WTC11 (cell line): ENCODE measurements around the gene RBFOX2. TPM values are rescaled to one million over a fixed set of nuclear protein-coding genes. Genes with fewer than 3 reads are reported as not detected.
A peak's percentile ranks its signal among the peaks of the same experiment; 100 is the strongest.

Experiments used
- ATAC-seq: fragments of 200-7000 bp; cut with Tn5 transposase; 2 replicates; pipeline ENCODE4 v1.10.0; 2021; ENCODE audit warnings: mild to moderate bottlenecking, moderate library complexity
- Bru-seq: library from RNA; stranded (reverse); fragments of 400-500 nt; gene quantifications from one replicate; lab custom pipeline; 2021; lab: Mats Ljungman, UMichigan
- CTCF ChIA-PET: fragments of 300-600 bp; sonication (Branson Sonifier 250); formaldehyde crosslinking; loops from one replicate; lab custom pipeline; 2021; ENCODE audit warnings: antibody characterized with exemption; lab: Charles Lee
- POLR2A ChIA-PET: fragments of 350-600 bp; sonication (Branson Sonifier 250); formaldehyde crosslinking; loops from one replicate; lab custom pipeline; 2021; ENCODE audit warnings: antibody characterized with exemption; lab: Charles Lee
- DNase-seq: peaks from one replicate; pipeline ENCODE4 v3.0.0; 2021; ENCODE audit warnings: low spot score
- H3K27ac Mint-ChIP-seq: 2 replicates; pipeline ENCODE4 v1.8.0; 2021; ENCODE audit warnings: mixed read lengths
- H3K27me3 Mint-ChIP-seq: 2 replicates; pipeline ENCODE4 v1.8.0; 2021; ENCODE audit warnings: low read depth, mild to moderate bottlenecking, moderate library complexity, mixed read lengths
- H3K36me3 Mint-ChIP-seq: 2 replicates; pipeline ENCODE4 v1.8.0; 2021; ENCODE audit warnings: mixed read lengths
- H3K4me1 Mint-ChIP-seq: 2 replicates; pipeline ENCODE4 v1.8.0; 2022; ENCODE audit warnings: mixed read lengths
- H3K4me3 Mint-ChIP-seq: 2 replicates; pipeline ENCODE4 v1.8.0; 2021; ENCODE audit warnings: mild to moderate bottlenecking, moderate library complexity, mixed read lengths
- H3K9me3 Mint-ChIP-seq: 2 replicates; pipeline ENCODE4 v1.8.0; 2021; ENCODE audit warnings: mixed read lengths
- FOXJ3 ChIP-seq: sonication (generic); formaldehyde crosslinking; IDR thresholded peaks from 2 replicates; pipeline ENCODE4 v1.9.0; 2021; ENCODE audit warnings: missing genetic modification reagents, mild to moderate bottlenecking, borderline replicate concordance
- FOXK1 ChIP-seq: sonication (generic); formaldehyde crosslinking; IDR thresholded peaks from 2 replicates; pipeline ENCODE4 v1.8.0; 2022; ENCODE audit warnings: mild to moderate bottlenecking, moderate library complexity, missing genetic modification reagents
- GABPB1 ChIP-seq: sonication (generic); formaldehyde crosslinking; IDR thresholded peaks from 2 replicates; pipeline ENCODE4 v1.8.1; 2023; ENCODE audit warnings: mild to moderate bottlenecking, missing genetic modification reagents
- IRF2 ChIP-seq: sonication (generic); formaldehyde crosslinking; IDR thresholded peaks from 2 replicates; pipeline ENCODE4 v1.8.0; 2022; ENCODE audit warnings: low read depth, missing genetic modification reagents, borderline replicate concordance
- SMAD4 ChIP-seq: sonication (generic); formaldehyde crosslinking; IDR thresholded peaks from 2 replicates; pipeline ENCODE4 v1.8.0; 2022; ENCODE audit warnings: mild to moderate bottlenecking, missing genetic modification reagents
- SP1 ChIP-seq: sonication (generic); formaldehyde crosslinking; conservative IDR thresholded peaks from 2 replicates; pipeline ENCODE4 v1.8.1; 2022; ENCODE audit warnings: missing genetic modification reagents
- TEAD1 ChIP-seq: sonication (generic); formaldehyde crosslinking; IDR thresholded peaks from 2 replicates; pipeline ENCODE4 v1.8.0; 2022; ENCODE audit warnings: mild to moderate bottlenecking, missing genetic modification reagents
- TP53 ChIP-seq: sonication (generic); formaldehyde crosslinking; IDR thresholded peaks from 2 replicates; pipeline ENCODE4 v1.8.1; 2023; ENCODE audit warnings: mild to moderate bottlenecking, missing genetic modification reagents
- ZNF138 ChIP-seq: sonication (generic); formaldehyde crosslinking; conservative IDR thresholded peaks from 2 replicates; pipeline ENCODE4 v1.8.1; 2022; ENCODE audit warnings: mild to moderate bottlenecking, moderate library complexity, missing genetic modification reagents
- ZNF219 ChIP-seq: sonication (generic); formaldehyde crosslinking; IDR thresholded peaks from 2 replicates; pipeline ENCODE4 v1.8.0; 2023; ENCODE audit warnings: missing genetic modification reagents, mild to moderate bottlenecking, borderline replicate concordance
- ZNF232 ChIP-seq: sonication (generic); formaldehyde crosslinking; IDR thresholded peaks from 2 replicates; pipeline ENCODE4 v1.8.0; 2022; ENCODE audit warnings: mild to moderate bottlenecking, missing genetic modification reagents
- long read RNA-seq, 3 experiments: library from RNA in 1 of 3; library from capped mRNA in 1 of 3; library from polyadenylated mRNA in 1 of 3; unstranded in 2 of 3; stranded (forward) in 1 of 3; transcript quantifications; one replicate each; pipeline ENCODE4 v2.0.0, GENCODE V29; 2021
- total RNA-seq: library from RNA; stranded (reverse); gene quantifications from 3 replicates; pipeline ENCODE4 v1.2.3, GENCODE V29; 2021
- TF ChIP-seq, protein P1 (sequence below): sonication (generic); formaldehyde crosslinking; IDR thresholded peaks from 2 replicates; pipeline ENCODE4 v1.8.1; 2022; ENCODE audit warnings: missing genetic modification reagents, borderline replicate concordance
- TF ChIP-seq, protein P2 (sequence below): fragments of 250-450 bp; sonication (Bioruptor Pico); IDR thresholded peaks from 2 replicates; pipeline ENCODE4 v1.9.0; 2021; ENCODE audit warnings: mild to moderate bottlenecking, borderline replicate concordance
- TF ChIP-seq, protein P3 (sequence below): sonication (generic); formaldehyde crosslinking; IDR thresholded peaks from 2 replicates; pipeline ENCODE4 v1.8.1; 2022; ENCODE audit warnings: mild to moderate bottlenecking, moderate library complexity, missing genetic modification reagents
- TF ChIP-seq, protein P4 (sequence below): sonication (generic); formaldehyde crosslinking; IDR thresholded peaks from 2 replicates; pipeline ENCODE4 v1.8.0; 2022; ENCODE audit warnings: mild to moderate bottlenecking, missing genetic modification reagents

Gene RBFOX2, protein sequence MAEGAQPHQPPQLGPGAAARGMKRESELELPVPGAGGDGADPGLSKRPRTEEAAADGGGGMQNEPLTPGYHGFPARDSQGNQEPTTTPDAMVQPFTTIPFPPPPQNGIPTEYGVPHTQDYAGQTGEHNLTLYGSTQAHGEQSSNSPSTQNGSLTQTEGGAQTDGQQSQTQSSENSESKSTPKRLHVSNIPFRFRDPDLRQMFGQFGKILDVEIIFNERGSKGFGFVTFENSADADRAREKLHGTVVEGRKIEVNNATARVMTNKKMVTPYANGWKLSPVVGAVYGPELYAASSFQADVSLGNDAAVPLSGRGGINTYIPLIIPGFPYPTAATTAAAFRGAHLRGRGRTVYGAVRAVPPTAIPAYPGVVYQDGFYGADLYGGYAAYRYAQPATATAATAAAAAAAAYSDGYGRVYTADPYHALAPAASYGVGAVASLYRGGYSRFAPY
- total RNA-seq: 102 to 107 TPM (median 103 TPM) in 3 replicates
- percentile 83 among the genes with signal in this experiment for Bru-seq, nascent RNA
- long read RNA-seq, experiment 1, full-length matches to known transcripts: 42 of 528 reads
- long read RNA-seq, experiment 1, partial matches to known transcripts: 12 of 528 reads
- long read RNA-seq, experiment 1, other reads (novel, unspliced or antisense): 474 of 528 reads
- long read RNA-seq, experiment 2, partial matches to known transcripts: 6 of 1,069 reads
- long read RNA-seq, experiment 2, other reads (novel, unspliced or antisense): 1,060 of 1,069 reads
- long read RNA-seq, experiment 3, full-length matches to known transcripts: 22 of 103 reads
- long read RNA-seq, experiment 3, partial matches to known transcripts: 44 of 103 reads
- long read RNA-seq, experiment 3, other reads (novel, unspliced or antisense): 37 of 103 reads

DNA sequence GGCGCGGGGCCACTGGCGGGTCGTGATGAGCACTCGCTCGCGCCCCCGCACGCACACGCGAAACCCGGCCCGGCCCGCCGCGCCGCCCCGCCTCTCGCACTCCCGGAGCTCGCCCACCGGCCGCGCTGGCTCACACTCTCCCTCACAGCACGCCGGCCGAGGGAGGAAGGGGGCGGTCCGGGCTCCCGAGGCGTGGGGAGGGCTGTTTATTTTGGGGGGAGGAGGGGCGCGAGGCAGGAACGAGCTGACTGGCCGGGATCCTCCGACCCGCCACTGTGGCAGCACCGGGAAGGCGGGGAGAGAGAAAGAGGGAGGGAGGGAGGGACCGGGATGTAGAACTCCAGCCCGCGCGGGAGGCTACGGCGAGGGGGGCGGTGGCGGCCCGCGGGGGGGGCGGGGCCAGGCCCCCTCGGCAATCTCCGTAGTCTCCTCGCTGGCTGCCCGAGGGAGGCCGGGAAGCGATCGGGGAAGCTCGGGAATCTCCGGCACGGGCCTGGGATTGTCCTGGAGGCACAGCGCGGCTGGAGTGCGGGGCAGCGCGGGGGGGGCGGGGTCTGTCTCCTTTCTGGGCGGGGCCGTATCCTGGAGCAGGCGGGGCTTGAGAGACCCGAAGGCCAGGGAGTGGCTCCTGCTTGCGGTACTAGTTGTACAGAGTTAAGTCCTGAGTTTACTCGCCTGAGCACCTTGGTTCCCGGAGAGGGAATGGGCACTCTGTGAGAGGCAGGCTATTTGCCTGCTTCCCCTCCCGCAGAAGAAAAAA, at the start of gene RBFOX2:
RBFOX2 (minus strand) TSS at position 179 of the 760 bp plus-strand sequence. CDS start 399 bp downstream, outside the sequence.
- no peaks in the 10 kb centered on the region; the same call in 1 of the 2 replicates for H3K27me3 Mint-ChIP-seq
- DNase-seq (peak; percentile 99), ATAC-seq (peak; percentile 97)
- no peaks in the 10 kb centered on the region for H3K9me3 Mint-ChIP-seq
- H3K4me1 Mint-ChIP-seq: peaks cover 30% of the 10 kb centered on the region
- peak within 1 kb of the TSS; percentile 88 for H3K27ac Mint-ChIP-seq
- CTCF ChIA-PET: interaction anchor here (0.8 to 4.2 kb wide), 8 partner anchors 13 to 345 kb away, joined by 3 to 60 read pairs (median 5); no protein-coding TSS in a partner anchor
- H3K4me3 Mint-ChIP-seq: peak within 1 kb of the TSS; percentile 90
- POLR2A ChIA-PET: interaction anchor here (0.8 to 1.4 kb wide), 5 partner anchors 12 to 173 kb away, joined by 3 to 9 read pairs (median 4); no protein-coding TSS in a partner anchor
- H3K36me3 Mint-ChIP-seq: peaks cover 4% of the 10 kb centered on the region
- TF ChIP-seq ZNF219 (CRISPR knock-in tag): no peak
- no peak for TF ChIP-seq SMAD4 (CRISPR knock-in tag)
- no peak for TF ChIP-seq FOXJ3
- TF ChIP-seq ZNF138 (CRISPR knock-in tag): 0 out of 2 replicates have a peak, but pooled peaks have one; percentile 50
- TF ChIP-seq, protein P1, sequence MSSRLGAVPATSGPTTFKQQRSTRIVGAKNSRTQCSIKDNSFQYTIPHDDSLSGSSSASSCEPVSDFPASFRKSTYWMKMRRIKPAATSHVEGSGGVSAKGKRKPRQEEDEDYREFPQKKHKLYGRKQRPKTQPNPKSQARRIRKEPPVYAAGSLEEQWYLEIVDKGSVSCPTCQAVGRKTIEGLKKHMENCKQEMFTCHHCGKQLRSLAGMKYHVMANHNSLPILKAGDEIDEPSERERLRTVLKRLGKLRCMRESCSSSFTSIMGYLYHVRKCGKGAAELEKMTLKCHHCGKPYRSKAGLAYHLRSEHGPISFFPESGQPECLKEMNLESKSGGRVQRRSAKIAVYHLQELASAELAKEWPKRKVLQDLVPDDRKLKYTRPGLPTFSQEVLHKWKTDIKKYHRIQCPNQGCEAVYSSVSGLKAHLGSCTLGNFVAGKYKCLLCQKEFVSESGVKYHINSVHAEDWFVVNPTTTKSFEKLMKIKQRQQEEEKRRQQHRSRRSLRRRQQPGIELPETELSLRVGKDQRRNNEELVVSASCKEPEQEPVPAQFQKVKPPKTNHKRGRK (CRISPR knock-in tag): no peak
- TF ChIP-seq IRF2: no peak
- no peak for TF ChIP-seq TP53 (CRISPR knock-in tag)
- no peak for TF ChIP-seq ZNF232
- TF ChIP-seq, protein P2, sequence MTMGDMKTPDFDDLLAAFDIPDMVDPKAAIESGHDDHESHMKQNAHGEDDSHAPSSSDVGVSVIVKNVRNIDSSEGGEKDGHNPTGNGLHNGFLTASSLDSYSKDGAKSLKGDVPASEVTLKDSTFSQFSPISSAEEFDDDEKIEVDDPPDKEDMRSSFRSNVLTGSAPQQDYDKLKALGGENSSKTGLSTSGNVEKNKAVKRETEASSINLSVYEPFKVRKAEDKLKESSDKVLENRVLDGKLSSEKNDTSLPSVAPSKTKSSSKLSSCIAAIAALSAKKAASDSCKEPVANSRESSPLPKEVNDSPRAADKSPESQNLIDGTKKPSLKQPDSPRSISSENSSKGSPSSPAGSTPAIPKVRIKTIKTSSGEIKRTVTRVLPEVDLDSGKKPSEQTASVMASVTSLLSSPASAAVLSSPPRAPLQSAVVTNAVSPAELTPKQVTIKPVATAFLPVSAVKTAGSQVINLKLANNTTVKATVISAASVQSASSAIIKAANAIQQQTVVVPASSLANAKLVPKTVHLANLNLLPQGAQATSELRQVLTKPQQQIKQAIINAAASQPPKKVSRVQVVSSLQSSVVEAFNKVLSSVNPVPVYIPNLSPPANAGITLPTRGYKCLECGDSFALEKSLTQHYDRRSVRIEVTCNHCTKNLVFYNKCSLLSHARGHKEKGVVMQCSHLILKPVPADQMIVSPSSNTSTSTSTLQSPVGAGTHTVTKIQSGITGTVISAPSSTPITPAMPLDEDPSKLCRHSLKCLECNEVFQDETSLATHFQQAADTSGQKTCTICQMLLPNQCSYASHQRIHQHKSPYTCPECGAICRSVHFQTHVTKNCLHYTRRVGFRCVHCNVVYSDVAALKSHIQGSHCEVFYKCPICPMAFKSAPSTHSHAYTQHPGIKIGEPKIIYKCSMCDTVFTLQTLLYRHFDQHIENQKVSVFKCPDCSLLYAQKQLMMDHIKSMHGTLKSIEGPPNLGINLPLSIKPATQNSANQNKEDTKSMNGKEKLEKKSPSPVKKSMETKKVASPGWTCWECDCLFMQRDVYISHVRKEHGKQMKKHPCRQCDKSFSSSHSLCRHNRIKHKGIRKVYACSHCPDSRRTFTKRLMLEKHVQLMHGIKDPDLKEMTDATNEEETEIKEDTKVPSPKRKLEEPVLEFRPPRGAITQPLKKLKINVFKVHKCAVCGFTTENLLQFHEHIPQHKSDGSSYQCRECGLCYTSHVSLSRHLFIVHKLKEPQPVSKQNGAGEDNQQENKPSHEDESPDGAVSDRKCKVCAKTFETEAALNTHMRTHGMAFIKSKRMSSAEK (CRISPR knock-in tag): no peak
- no peak for TF ChIP-seq GABPB1
- TF ChIP-seq, protein P3, sequence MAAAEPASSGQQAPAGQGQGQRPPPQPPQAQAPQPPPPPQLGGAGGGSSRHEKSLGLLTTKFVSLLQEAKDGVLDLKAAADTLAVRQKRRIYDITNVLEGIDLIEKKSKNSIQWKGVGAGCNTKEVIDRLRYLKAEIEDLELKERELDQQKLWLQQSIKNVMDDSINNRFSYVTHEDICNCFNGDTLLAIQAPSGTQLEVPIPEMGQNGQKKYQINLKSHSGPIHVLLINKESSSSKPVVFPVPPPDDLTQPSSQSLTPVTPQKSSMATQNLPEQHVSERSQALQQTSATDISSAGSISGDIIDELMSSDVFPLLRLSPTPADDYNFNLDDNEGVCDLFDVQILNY (CRISPR knock-in tag): 0 out of 2 replicates have a peak, but pooled peaks have one; percentile 22
- no peak for TF ChIP-seq TEAD1 (CRISPR knock-in tag)
- TF ChIP-seq, protein P4, sequence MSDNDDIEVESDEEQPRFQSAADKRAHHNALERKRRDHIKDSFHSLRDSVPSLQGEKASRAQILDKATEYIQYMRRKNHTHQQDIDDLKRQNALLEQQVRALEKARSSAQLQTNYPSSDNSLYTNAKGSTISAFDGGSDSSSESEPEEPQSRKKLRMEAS: no peak
- TF ChIP-seq FOXK1 (CRISPR knock-in tag): 0 out of 2 replicates have a peak, but pooled peaks have one; percentile 64
- peak; percentile 69 for TF ChIP-seq SP1
